NCI-H2171 (cell line): ENCODE data around the gene TBRG4.
"Not testable (repeated sequence)": the region's sequence is repeated elsewhere in the genome, so short reads cannot be mapped to it uniquely, and the experiment has no call there.

ENCODE experiments used
- DNase-seq: peaks from one replicate; lab custom pipeline; 2025; lab: John Stamatoyannopoulos, UW

The TBRG4 gene

GRCh38 chr7:45111298-45112223 is at the start of gene TBRG4:
TSS of gene TBRG4 (minus strand) at chr7:45111697. CDS start at chr7:45109237, 2,460 bp downstream.
- DNase-seq: peak; percentile 94

- DNase-seq: no peak
Measured at GRCh38 chr7:45161138-45161537, 49.6 kb upstream of the TBRG4 start.

- DNase-seq: no peak
Measured at GRCh38 chr7:45160417-45160881, 49.0 kb upstream of the TBRG4 start.

- DNase-seq: no peak
Measured at GRCh38 chr7:45159296-45159695, 47.8 kb upstream of the TBRG4 start.

GRCh38 chr7:45158471-45158870 is 47.0 kb upstream of the TBRG4 start:
- no peak for DNase-seq

- DNase-seq: no peak
Measured at GRCh38 chr7:45157653-45158401, 46.3 kb upstream of the TBRG4 start, which contains the start of gene RAMP3. TSS of gene RAMP3 (plus strand) at chr7:45157791. CDS start at chr7:45157829, 38 bp downstream.

- no peak for DNase-seq
Measured at GRCh38 chr7:45157286-45157652, 45.8 kb upstream of the TBRG4 start.

- DNase-seq: no peak
Measured at GRCh38 chr7:45156516-45157272, 45.2 kb upstream of the TBRG4 start.

- DNase-seq: no peak
Measured at GRCh38 chr7:45155941-45156340, 44.4 kb upstream of the TBRG4 start.

- no peak for DNase-seq
Measured at GRCh38 chr7:45155357-45155900, 43.9 kb upstream of the TBRG4 start.

GRCh38 chr7:45153861-45154260 is 42.4 kb upstream of the TBRG4 start:
- DNase-seq: not testable (repeated sequence)

- DNase-seq: no peak
Measured at GRCh38 chr7:45153233-45153632, 41.7 kb upstream of the TBRG4 start.

- DNase-seq: no peak
Measured at GRCh38 chr7:45151967-45152366, 40.5 kb upstream of the TBRG4 start.

GRCh38 chr7:45151131-45151684 is 39.7 kb upstream of the TBRG4 start:
- DNase-seq: no peak

- no peak for DNase-seq
Measured at GRCh38 chr7:45150199-45150598, 38.7 kb upstream of the TBRG4 start.

GRCh38 chr7:45149606-45150005 is 38.1 kb upstream of the TBRG4 start:
- DNase-seq: no peak

- no peak for DNase-seq
Measured at GRCh38 chr7:45148653-45148973, 37.1 kb upstream of the TBRG4 start.

GRCh38 chr7:45147858-45148652 is 36.6 kb upstream of the TBRG4 start:
- no peak for DNase-seq

- no peak for DNase-seq
Measured at GRCh38 chr7:45146531-45147379, 35.3 kb upstream of the TBRG4 start.

- DNase-seq: no peak
Measured at GRCh38 chr7:45145881-45146280, 34.4 kb upstream of the TBRG4 start.
